Choroid plexus epithelial cell (primary cell): ENCODE data around the gene MVD.
"Not testable (repeated sequence)": the region's sequence is repeated elsewhere in the genome, so short reads cannot be mapped to it uniquely, and the experiment has no call there.

Source experiments
- DNase-seq: peaks from one replicate; pipeline ENCODE4 v3.0.0-alpha.2; 2010; ENCODE audit warnings: low read depth
- H3K4me3 ChIP-seq: 2 replicates; pipeline ENCODE4 v1.5.1; 2011; ENCODE audit warnings: low read depth, mild to moderate bottlenecking, control low read depth, low read length, moderate library complexity
- CTCF ChIP-seq: conservative IDR thresholded peaks from 2 replicates; pipeline ENCODE4 v1.5.1; 2011; ENCODE audit warnings: low read depth, mild to moderate bottlenecking, control low read depth, inconsistent platforms, low read length, moderate library complexity

The MVD gene

GRCh38 chr16:88671806-88672205, 8.9 kb upstream of the MVD start:
- no peak for TF ChIP-seq CTCF

GRCh38 chr16:88669980-88670379, 7.1 kb upstream of the MVD start:
- no peak for DNase-seq
- no peak overlapping the region for H3K4me3 ChIP-seq
- TF ChIP-seq CTCF = no peak

More at GRCh38 chr16:88671806-88672205, 8.9 kb upstream of the MVD start:
- no peak overlapping the region for H3K4me3 ChIP-seq
- no peak for DNase-seq

GRCh38 chr16:88669493-88669892, 6.6 kb upstream of the MVD start:
- not testable (repeated sequence) for DNase-seq, H3K4me3 ChIP-seq

GRCh38 chr16:88667461-88667860, 4.6 kb upstream of the MVD start:
- TF ChIP-seq CTCF = peak; percentile 64
- H3K4me3 ChIP-seq = no peak overlapping the region
- DNase-seq = peak; percentile 65

- no peak for DNase-seq
- no peak overlapping the region for H3K4me3 ChIP-seq
- TF ChIP-seq CTCF = no peak
These were observed 2.7 kb upstream of the MVD start for GRCh38 chr16:88665570-88665969.

- no peak overlapping the region for H3K4me3 ChIP-seq
- no peak for TF ChIP-seq CTCF
- no peak for DNase-seq
These were observed 2.3 kb upstream of the MVD start for GRCh38 chr16:88665148-88665547.

GRCh38 chr16:88662222-88662842, 559 bp downstream of the MVD start:
- H3K4me3 ChIP-seq = peak overlapping the region; percentile 85
- TF ChIP-seq CTCF = no peak
- DNase-seq = no peak
